Measurements from ENCODE around the gene MIDN.

DNA sequence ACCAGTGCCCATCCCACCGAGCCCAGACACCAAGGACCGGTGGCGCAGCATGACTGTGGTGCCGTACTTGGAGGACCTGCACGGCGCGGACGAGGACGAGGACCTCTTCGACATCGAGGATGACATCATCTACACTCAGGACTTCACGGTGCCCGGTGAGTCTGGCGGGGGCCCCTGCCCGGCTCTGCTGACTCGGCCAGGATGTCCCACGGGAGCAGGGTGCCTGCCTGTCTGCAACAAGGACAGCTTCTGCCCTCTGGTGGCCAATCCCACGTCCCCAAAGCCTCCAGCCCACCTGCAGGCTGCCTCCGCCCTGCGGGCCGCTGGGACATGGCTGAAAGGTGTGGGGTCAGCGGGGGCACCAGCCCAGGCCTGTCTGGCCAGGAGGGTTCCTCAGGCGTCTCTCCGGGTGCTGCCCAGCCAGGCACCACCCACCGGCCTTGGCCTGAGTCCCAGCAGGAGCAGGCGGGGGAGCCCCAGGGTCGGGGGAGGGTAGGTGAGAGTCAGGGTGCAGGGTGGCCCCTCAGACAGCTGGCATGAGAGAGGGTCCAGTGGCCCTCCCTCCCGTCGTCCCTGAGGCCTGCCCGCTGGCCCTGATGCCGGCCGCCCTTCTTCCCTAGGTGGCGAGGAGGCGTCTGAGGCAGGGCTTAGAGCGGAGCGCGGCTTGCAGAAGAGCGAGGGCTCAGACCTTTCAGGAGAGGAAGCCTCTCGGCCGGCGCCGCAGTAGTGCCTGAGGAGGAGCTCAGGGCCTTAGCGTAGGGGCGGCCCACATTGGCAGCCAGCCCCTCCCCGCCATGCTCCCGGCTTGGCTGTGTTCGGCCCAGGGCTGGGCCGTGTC, 25.1 kb upstream of the MIDN start:
- TF ChIP-seq EZH2 (IDR thresholded peaks at IDR 0.05; ENCODE audit: insufficient read depth, poor library complexity, severe bottlenecking) (no peak), EZH2phosphoT487 (IDR thresholded peaks at IDR 0.05; ENCODE audit: insufficient read depth, low read depth) (no peak)

Data from GM23248 (cell line).